HG02943 (cell line): ENCODE measurements around the gene NTRK2.

Experiments used
- ATAC-seq: cut with Tn5 transposase; IDR thresholded peaks from one replicate; pipeline ENCODE4 v1.9.1; 2021; ENCODE audit warnings: mild to moderate bottlenecking, low read depth, moderate library complexity; ENCODE audit not compliant: unreplicated experiment

Gene NTRK2

DNA sequence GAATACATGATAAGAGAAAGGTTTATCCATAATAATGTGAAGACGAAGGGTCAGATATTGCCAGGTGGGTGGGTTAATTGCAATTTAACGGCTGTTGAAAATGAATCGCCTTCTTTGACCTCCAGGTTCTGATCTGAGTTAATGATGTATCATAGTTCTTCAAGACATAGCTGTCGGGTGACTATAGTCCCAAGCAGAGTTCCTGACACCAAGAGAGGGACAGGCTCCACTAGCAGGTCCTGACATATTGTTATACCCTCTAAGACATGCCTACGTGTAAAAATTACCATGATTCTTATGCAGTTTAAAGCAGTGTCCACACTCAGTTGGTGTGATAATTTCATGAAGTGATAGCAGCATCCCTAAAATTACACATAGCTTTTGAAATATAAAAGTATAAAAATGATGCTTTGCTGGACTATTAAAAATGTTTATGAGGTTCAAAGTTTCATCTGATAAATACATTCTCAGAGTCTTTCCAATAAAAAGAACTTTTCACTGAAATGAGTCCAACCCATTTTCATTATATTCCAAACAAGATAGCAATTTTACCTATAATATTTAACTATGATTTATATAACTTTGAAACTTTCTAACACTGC is 53.0 kb downstream of the NTRK2 start:
- ATAC-seq = no peak

- ATAC-seq = no peak
Observed at GRCh38 chr9:84723426-84723825, 53.9 kb downstream of the NTRK2 start.

DNA sequence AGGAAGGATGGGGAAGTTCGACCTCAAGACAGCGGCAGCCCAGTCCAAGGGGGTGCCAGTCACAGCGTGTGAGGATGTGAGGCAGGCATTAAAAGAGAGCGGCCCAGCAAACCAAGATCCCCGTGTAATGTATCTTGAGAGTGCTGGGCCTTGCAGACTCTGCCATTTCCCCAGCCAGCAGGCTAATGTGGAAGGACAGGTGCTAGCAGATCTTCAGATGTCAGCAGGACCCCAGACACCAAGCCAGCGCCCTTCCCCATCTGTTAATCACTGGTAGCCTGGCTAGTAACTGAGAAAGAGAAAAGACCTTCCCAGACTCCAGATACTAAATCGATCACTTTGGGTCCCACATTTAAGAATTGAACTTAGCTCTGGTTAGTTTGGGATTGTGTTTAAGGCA is 62.2 kb downstream of the NTRK2 start:
- no peak for ATAC-seq

GRCh38 chr9:84736081-84736480 is 66.6 kb downstream of the NTRK2 start:
- no peak for ATAC-seq

GRCh38 chr9:84736536-84736935 is 67.0 kb downstream of the NTRK2 start:
- ATAC-seq = no peak

GRCh38 chr9:84738353-84738752 is 68.8 kb downstream of the NTRK2 start:
- no peak for ATAC-seq

- no peak for ATAC-seq
Observed at GRCh38 chr9:84742261-84742660, 72.7 kb downstream of the NTRK2 start.

DNA sequence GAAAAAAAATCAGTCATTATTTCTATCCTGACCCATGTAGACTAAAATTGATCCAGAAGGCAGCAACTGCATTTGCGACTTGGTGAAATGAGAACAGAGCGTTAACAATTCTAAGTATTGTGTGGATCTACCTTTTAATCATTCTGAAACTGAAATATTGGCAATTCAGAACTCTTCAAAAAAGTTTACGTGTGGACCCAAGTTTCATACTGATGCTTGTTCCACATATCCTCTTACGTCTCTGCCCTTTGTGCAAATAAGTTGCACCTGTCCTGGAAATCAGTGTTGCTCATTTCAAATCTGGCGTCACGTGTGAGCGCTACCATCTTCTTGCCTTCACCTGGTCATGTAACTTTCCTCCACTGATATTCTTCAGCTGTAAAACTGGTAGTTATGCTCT is 74.7 kb downstream of the NTRK2 start:
- no peak for ATAC-seq

DNA sequence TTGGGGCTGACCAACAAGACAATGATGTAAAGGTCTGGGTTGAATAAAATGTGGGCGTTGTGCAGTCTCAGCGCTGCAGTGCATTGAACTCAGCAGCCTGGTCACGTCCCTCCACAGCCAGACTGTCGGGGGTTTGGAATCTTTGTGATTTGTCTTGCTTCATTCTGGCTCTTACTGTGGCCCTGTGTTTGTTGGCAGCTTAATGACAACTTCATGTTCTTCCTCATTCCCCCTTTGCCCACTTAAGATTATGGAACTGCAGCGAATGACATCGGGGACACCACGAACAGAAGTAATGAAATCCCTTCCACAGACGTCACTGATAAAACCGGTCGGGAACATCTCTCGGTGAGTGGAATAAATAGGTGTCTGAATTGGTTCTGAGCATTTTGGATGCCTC is 75.2 kb downstream of the NTRK2 start:
- ATAC-seq = no peak

GRCh38 chr9:84748112-84748511 is 78.6 kb downstream of the NTRK2 start:
- ATAC-seq = no peak

- ATAC-seq = no peak
Observed at GRCh38 chr9:84750152-84750865, 80.8 kb downstream of the NTRK2 start.

DNA sequence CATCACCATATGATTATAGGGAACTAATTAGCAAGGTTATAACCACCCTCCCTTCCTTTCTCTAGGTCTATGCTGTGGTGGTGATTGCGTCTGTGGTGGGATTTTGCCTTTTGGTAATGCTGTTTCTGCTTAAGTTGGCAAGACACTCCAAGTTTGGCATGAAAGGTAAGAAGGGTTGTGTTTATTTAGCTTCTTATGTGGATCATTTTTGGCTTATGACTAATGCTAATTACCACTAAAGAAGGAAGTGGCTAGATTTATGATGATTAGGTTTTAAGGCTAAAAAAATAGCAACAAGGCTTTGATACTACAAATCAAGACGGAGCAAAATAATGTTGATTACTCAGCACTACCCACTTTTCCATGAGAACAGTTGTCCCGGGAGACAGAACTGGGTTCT is 82.4 kb downstream of the NTRK2 start:
- ATAC-seq = no peak

GRCh38 chr9:84754461-84754860 is 84.9 kb downstream of the NTRK2 start:
- ATAC-seq = no peak

- no peak for ATAC-seq
Observed at GRCh38 chr9:84754881-84755280, 85.4 kb downstream of the NTRK2 start.

DNA sequence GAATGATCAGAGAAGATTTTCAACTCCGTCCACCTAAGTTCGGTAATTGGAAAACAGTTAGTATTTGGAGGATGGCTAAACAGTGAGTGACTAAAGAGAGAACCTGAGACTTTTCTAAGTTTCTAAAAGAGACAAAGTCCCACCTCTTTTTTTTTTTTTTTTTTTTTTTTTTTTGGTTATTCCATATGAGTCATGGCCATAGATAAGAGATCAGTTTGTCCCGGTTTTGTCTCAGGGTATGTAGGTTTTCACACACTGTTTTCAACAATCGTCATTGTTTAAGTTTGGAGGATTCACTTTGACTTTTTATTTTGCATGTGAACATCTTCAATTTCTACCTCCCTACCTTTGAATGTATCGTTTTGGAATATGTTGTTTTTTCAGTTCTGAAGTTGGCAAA is 85.9 kb downstream of the NTRK2 start:
- no peak for ATAC-seq

DNA sequence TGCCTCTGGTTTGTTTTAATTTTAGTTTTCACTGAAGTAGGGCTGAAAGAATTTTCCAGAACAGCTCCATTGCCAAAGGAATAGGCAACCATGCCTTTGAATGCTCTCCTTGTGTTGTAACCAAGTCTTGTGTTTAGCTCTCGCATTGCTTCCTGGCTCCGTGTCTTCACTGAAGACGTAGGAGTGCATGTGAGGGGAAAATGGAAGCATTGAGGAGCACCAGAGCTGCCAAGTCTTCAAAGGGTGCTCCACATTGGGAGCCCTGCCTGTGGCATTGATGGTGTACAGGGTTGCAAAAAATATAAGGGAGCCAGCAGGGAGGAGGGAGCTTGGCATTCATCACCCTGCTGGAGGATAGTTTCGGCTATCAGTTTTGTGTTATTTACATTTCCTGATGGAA is 86.6 kb downstream of the NTRK2 start:
- no peak for ATAC-seq

GRCh38 chr9:84756731-84757130 is 87.2 kb downstream of the NTRK2 start:
- ATAC-seq = no peak

DNA sequence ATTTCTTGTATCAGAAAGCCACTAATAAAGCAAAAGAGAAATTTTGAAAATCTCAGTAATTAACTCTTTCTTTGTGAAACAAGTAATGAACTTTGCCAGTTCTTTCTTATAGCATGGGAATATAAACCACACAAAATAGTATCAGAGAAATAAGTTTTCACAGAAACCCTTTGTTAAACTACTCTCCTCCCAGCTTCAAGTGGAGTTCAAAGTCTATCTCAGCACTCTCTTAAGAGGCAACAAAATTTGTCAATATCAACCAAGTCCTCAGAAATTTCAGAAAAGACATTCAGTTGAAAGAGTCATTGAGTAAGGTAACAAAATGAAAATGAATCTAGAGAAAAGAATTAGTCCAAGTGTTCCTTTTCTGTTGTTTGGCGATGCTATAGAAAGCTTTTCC is 89.3 kb downstream of the NTRK2 start:
- ATAC-seq = no peak

DNA sequence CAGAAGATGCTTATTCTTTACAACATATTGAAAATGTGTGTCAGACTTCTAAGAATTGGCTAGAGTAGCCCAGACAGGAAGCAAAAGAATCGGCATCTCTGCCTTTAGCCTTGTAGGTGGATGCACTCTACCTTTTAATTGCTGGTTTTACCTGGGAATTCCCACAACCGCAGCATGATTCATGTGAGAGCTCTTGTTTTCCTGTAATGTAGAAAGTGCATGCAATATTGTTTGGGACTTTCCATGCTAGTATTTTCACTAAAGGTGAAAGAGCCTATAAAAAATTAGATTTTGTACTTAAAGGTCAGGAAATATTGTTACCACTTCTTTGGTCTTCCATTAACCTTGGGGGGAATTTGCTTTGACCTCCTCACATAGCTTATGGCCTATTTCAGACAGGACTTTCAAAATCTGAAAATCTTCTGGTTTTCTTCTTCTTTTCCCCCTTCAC is 89.8 kb downstream of the NTRK2 start:
- peak; percentile 59 for ATAC-seq

DNA sequence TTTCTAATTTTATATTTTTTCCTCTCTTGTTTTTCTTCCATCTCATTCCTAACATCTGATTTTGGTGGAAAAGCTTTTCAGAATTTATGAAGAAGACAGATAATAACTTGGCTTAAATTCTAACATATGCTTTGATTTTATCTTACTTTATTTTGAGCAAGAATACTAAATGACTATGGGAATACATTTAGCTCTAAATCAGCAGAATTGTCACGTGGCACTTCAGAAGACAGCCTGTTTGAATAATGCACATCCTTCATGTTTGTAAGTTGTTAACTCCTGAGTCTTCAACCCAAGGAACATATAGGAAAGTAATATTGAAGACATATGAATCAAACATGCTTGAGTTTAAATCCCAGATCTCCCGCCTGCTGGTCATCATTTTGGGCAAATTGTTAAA is 90.3 kb downstream of the NTRK2 start:
- ATAC-seq = no peak

DNA sequence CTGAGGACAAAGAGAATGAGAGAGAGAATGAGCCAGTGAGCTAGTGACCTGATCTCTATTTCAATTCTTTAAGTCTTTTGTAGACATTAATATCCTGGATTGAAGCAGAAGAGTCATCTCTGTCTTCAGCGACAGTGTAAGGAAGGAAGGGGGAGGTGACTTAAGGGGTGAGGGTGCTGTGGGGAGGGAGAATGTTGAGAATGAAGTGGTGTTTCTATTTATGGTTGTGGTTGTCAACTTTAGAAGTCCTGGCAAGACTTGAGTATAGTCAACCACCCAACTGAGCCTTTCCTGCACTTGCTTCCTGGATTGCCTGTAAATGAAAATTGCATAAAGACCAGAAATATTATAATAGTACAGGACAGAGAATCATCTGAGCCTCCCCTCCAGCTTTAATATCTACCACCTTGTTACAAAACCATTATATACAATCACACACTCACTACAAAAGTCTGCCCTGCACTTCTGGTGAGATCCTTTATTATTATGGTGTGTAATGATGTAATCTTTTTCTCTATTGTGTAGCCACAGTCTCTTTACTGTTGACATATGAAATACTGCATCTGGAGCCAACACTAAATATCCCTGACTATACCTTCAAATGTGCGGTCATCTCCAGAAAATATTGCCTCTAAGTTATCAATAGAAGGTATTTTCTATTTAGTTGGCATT is 91.7 kb downstream of the NTRK2 start:
- ATAC-seq = no peak

DNA sequence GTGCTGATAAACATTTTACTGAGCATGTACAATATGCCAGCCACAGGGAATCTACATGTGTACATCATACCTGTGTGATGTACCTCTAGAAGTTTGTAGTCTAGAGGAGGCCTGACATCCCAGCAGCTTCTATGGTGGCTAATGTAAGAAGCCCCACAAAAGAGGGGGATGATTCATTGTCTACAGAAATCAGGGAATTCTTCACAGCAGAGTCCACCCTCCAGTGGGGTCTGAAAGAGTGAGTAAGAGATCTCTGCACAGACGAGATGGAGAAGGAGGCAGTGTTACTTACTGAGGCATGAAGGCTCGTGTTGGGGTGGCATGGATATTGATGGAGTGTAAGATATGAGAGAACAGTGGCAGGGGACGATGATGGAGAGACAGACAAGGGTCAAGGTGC is 103.0 kb downstream of the NTRK2 start:
- ATAC-seq = no peak
